DOHH2 (cell line): ENCODE data around the gene PWWP2A.

Experiments
- H3F3A ChIP-seq: fragments of 200-600 bp; sonication (generic), shearing (Covaris generic); 2 replicates; pipeline ENCODE4 v1.6.0; 2016; ENCODE audit warnings: antibody characterized with exemption, mild to moderate bottlenecking; ENCODE audit not compliant: control insufficient read depth, insufficient read depth
- H3K27ac ChIP-seq: fragments of 200-600 bp; sonication (generic); 2 replicates; pipeline ENCODE4 v1.5.1; 2014; ENCODE audit warnings: low read depth, mild to moderate bottlenecking, low read length, moderate library complexity
- H3K27me3 ChIP-seq: fragments of 200-600 bp; sonication (generic); 2 replicates; pipeline ENCODE4 v1.6.1; 2014; ENCODE audit warnings: mild to moderate bottlenecking, low read length, mixed read lengths; ENCODE audit not compliant: control insufficient read depth
- H3K36me3 ChIP-seq: fragments of 200-600 bp; sonication (generic); 2 replicates; pipeline ENCODE4 v1.6.1; 2014; ENCODE audit warnings: mild to moderate bottlenecking, low read length, moderate library complexity, mixed read lengths; ENCODE audit not compliant: control insufficient read depth
- H3K4me1 ChIP-seq: fragments of 200-600 bp; sonication (generic); 2 replicates; pipeline ENCODE4 v1.6.1; 2014; ENCODE audit warnings: mild to moderate bottlenecking, low read length, mixed read lengths; ENCODE audit not compliant: control insufficient read depth
- H3K4me2 ChIP-seq: fragments of 200-600 bp; sonication (generic); 2 replicates; pipeline ENCODE4 v1.6.0; 2014; ENCODE audit warnings: mild to moderate bottlenecking, low read length, moderate library complexity
- H3K4me3 ChIP-seq: fragments of 200-600 bp; sonication (generic); 2 replicates; pipeline ENCODE4 v1.5.1; 2014; ENCODE audit warnings: mild to moderate bottlenecking, low read length, mixed read lengths
- H3K79me2 ChIP-seq: fragments of 200-600 bp; sonication (generic); 2 replicates; pipeline ENCODE4 v1.6.1; 2014; ENCODE audit warnings: mild to moderate bottlenecking, low read length, mixed read lengths; ENCODE audit not compliant: control insufficient read depth
- H3K9me2 ChIP-seq: fragments of 200-600 bp; sonication (generic); replicated peaks from 2 replicates; pipeline ENCODE4 v1.6.1; 2014; ENCODE audit warnings: mild to moderate bottlenecking, low read length, mixed read lengths; ENCODE audit not compliant: control insufficient read depth
- H3K9me3 ChIP-seq: fragments of 200-600 bp; sonication (generic); 2 replicates; pipeline ENCODE4 v1.6.1; 2014; ENCODE audit warnings: antibody characterized with exemption, low read length, mixed read lengths; ENCODE audit not compliant: control insufficient read depth, insufficient read depth
- H4K20me1 ChIP-seq: fragments of 200-600 bp; sonication (generic); 2 replicates; pipeline ENCODE4 v1.6.0; 2014; ENCODE audit warnings: low read depth, mild to moderate bottlenecking, antibody characterized with exemption, low read length, moderate library complexity; ENCODE audit not compliant: control insufficient read depth, insufficient read depth
- CTCF ChIP-seq: fragments of 200-600 bp; sonication (generic); IDR thresholded peaks from one replicate; pipeline ENCODE4 v1.5.1; 2014; ENCODE audit warnings: antibody characterized with exemption, mild to moderate bottlenecking, low read depth, low read length; ENCODE audit not compliant: poor library complexity, severe bottlenecking
- EZH2phosphoT487 ChIP-seq: fragments of 200-600 bp; sonication (generic); IDR thresholded peaks from 2 replicates; pipeline ENCODE4 v1.6.1; 2017; ENCODE audit warnings: borderline replicate concordance, mild to moderate bottlenecking, antibody characterized with exemption, low read length, moderate library complexity, mixed read lengths

PWWP2A gene

DNA sequence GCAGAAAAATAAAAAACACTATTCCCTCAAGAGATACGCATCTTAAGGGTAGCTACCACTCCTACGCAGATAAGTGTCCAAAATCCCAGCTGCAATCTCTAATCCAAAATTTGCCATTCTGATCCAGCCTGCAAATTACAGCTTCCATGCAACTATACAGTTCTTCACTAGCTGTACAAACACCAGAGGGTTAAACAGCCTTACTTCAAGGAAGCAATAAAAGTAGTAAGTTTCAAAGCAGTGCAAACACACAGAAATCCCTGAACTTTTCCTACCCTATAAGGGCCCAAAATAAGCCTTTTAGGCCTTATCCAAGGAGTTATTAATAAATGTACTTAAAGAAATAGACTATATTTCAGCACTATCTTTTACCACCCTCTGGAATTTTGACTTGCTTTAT lies 39.5 kb downstream of the PWWP2A start:
- no peaks in the 10 kb centered on the region for H3K27me3 ChIP-seq
- no peaks in the 10 kb centered on the region for H3K9me2 ChIP-seq
- H3K4me1 ChIP-seq: 0 out of 2 replicates have a peak, but pooled peaks cover 3% of the 10 kb centered on the region
- peaks cover 15% of the 10 kb centered on the region; the same call in 1 of the 2 replicates for H3K36me3 ChIP-seq
- no peak overlapping the region for H3K27ac ChIP-seq
- no peak overlapping the region for H3K4me3 ChIP-seq
- H3K79me2 ChIP-seq: no peaks in the 10 kb centered on the region
- no peaks in the 10 kb centered on the region for H3K9me3 ChIP-seq
- no peaks in the 10 kb centered on the region; the same call in 1 of the 2 replicates for H3F3A ChIP-seq
- H4K20me1 ChIP-seq: no peaks in the 10 kb centered on the region
- TF ChIP-seq EZH2phosphoT487 (no peak), CTCF (no peak)
- no peak overlapping the region for H3K4me2 ChIP-seq

DNA sequence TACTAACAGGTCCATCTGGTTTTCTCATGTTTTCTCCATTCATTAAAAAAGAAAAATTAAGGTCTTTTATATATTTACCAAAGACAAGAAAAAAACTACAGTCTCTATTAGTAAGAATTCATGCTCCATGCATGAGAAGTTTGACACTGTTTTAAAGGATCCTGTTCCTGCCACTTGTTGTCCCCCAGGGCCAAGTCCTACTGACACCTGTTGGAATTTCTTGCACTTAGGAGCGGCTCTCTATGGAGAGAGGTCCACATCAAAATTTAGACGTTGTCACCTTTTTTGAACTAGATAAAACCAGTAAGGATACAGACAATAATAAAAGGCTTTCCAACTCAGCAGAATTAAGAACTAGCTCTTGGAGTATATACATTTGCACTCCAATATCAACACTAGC lies 42.3 kb downstream of the PWWP2A start:
- peaks cover 15% of the 10 kb centered on the region; the same call in 1 of the 2 replicates for H3K36me3 ChIP-seq
- no peaks in the 10 kb centered on the region for H3K9me3 ChIP-seq
- no peaks in the 10 kb centered on the region for H3K27me3 ChIP-seq
- no peak for TF ChIP-seq EZH2phosphoT487
- TF ChIP-seq CTCF: no peak
- H3K4me3 ChIP-seq: no peak overlapping the region
- H3K27ac ChIP-seq: no peak overlapping the region
- H3K9me2 ChIP-seq: no peaks in the 10 kb centered on the region
- no peak overlapping the region for H3K4me2 ChIP-seq
- no peaks in the 10 kb centered on the region for H3F3A ChIP-seq
- H4K20me1 ChIP-seq: no peaks in the 10 kb centered on the region
- no peaks in the 10 kb centered on the region for H3K79me2 ChIP-seq
- peaks cover 8% of the 10 kb centered on the region for H3K4me1 ChIP-seq

DNA sequence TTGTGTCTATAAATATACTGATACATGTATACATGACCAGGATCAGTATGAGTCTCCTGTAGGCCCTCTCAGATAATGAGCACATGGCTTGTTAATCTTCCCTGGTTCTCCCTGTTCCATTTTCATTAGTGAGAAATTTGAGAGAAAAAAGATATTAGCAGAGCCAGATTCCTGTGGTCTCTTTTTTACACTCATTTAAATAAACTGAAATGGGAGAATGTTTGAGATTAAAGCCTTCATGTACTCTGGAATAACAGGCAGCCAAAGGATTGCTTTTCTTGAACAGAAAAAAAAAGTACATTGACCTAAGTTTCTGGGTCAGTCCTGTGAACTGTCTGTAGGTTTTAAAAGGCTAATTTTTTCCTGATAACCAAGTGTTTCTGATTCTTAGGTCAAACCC lies 44.2 kb downstream of the PWWP2A start:
- Histone ChIP-seq H3K27ac (no peak overlapping the region), H3K9me2 (no peaks in the 10 kb centered on the region), H3K27me3 (no peaks in the 10 kb centered on the region), H3F3A (no peaks in the 10 kb centered on the region), H3K4me2 (no peak overlapping the region), H3K4me1 (peaks cover 14% of the 10 kb centered on the region), H3K9me3 (no peaks in the 10 kb centered on the region), H3K4me3 (no peak overlapping the region), H3K36me3 (peaks cover 11% of the 10 kb centered on the region; the same call in 1 of the 2 replicates), H4K20me1 (no peaks in the 10 kb centered on the region), H3K79me2 (no peaks in the 10 kb centered on the region)
- TF ChIP-seq CTCF: no peak
- no peak for TF ChIP-seq EZH2phosphoT487

GRCh38 chr5:160071916-160072315 lies 47.3 kb downstream of the PWWP2A start:
- Histone ChIP-seq H3K9me2 (no peaks in the 10 kb centered on the region), H3K36me3 (peaks cover 4% of the 10 kb centered on the region; the same call in 1 of the 2 replicates), H3K79me2 (no peaks in the 10 kb centered on the region), H3K4me3 (no peak overlapping the region), H3K27ac (no peak overlapping the region), H3K27me3 (no peaks in the 10 kb centered on the region), H3K9me3 (no peaks in the 10 kb centered on the region), H3F3A (no peaks in the 10 kb centered on the region), H3K4me1 (peaks cover 14% of the 10 kb centered on the region), H4K20me1 (no peaks in the 10 kb centered on the region), H3K4me2 (peak overlapping the region; percentile 45)
- TF ChIP-seq CTCF: no peak
